ENCODE results near the gene ATP6V1A. TPM values are rescaled to one million over a fixed set of nuclear protein-coding genes. Genes with fewer than 3 reads are reported as not detected.

Gene ATP6V1A
- total RNA-seq, 2 experiments from 2014 or later = 37.1 to 39.8 TPM

GRCh38 chr3:113747283-113748046 lies 630 bp downstream of the ATP6V1A start:
- Mint-ChIP-seq H3K27ac (peak overlapping the region; percentile 100), H3K27me3 (ENCODE audit: low read depth) (no peaks in the 10 kb centered on the region), H3K36me3 (ENCODE audit: low read depth) (peaks cover 20% of the 10 kb centered on the region), H3K4me1 (ENCODE audit: low read depth) (peaks cover 43% of the 10 kb centered on the region), H3K4me3 (peak overlapping the region; percentile 96), H3K9me3 (ENCODE audit: insufficient read depth) (no peaks in the 10 kb centered on the region)
- ChIA-PET CTCF (interaction anchor here (0.9 to 4.3 kb wide), 10 partner anchors 9 to 170 kb away, joined by 3 to 86 read pairs (median 4); no protein-coding TSS in a partner anchor), POLR2A (interaction anchor here (0.6 to 1.5 kb wide), 9 partner anchors 9 to 599 kb away, joined by 3 to 8 read pairs (median 3); partner anchors contain the start of gene USF3)
- peak; percentile 40 for DNase-seq
- no peak for ATAC-seq

GRCh38 chr3:113751141-113751540 lies 4.3 kb downstream of the ATP6V1A start:
- ATAC-seq (no peak), DNase-seq (no peak)
- ChIA-PET CTCF (no interaction called here), POLR2A (interaction anchor here (0.6 kb wide), 1 partner anchor 152 kb away, joined by 3 read pairs; no protein-coding TSS in a partner anchor)
- Mint-ChIP-seq H3K27me3 (ENCODE audit: low read depth) (no peaks in the 10 kb centered on the region), H3K4me3 (no peak overlapping the region), H3K27ac (no peak overlapping the region), H3K9me3 (ENCODE audit: insufficient read depth) (no peaks in the 10 kb centered on the region), H3K4me1 (ENCODE audit: low read depth) (peaks cover 22% of the 10 kb centered on the region), H3K36me3 (ENCODE audit: low read depth) (peaks cover 12% of the 10 kb centered on the region)

DNA sequence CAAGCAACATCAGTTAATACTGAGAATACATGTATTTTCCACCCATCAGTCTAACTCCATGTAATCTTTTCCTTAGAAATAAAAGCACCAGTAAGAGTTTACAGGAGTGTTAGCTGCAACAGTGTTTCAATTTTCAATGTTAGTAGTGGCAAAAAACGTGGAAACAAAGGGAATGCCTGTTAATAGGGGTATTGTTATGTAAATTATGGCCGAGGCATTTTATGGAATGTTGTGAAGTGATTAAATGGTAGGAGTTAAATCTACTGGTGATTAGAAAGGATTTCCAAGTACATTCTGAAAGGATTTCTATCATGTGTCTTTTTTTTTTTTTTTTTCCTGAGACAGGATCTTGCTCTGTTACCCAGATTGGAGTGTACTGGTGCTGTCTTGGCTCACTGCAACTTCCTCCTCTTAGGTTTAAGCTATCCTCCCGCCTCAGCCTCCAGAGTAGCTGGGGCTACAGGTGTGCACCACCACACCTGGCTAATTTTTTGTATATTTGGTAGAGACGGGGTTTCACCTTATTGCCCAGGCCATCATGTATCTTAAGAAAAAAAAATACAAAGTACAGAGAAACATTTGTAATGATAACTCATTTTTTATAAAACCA lies 6.6 kb downstream of the ATP6V1A start:
- Mint-ChIP-seq H3K36me3 (ENCODE audit: low read depth) (peaks cover 14% of the 10 kb centered on the region), H3K9me3 (ENCODE audit: insufficient read depth) (peaks cover 4% of the 10 kb centered on the region), H3K27me3 (ENCODE audit: low read depth) (no peaks in the 10 kb centered on the region), H3K4me3 (no peak overlapping the region), H3K27ac (no peak overlapping the region), H3K4me1 (ENCODE audit: low read depth) (peaks cover 8% of the 10 kb centered on the region)
- POLR2A ChIA-PET = no interaction called here
- CTCF ChIA-PET = no interaction called here
- DNase-seq (no peak), ATAC-seq (no peak)

- no peaks in the 10 kb centered on the region for H3K27me3 Mint-ChIP-seq (ENCODE audit: low read depth)
- H3K4me3 Mint-ChIP-seq = no peak overlapping the region
- peaks cover 4% of the 10 kb centered on the region for H3K9me3 Mint-ChIP-seq (ENCODE audit: insufficient read depth)
- ChIA-PET CTCF (no interaction called here), POLR2A (no interaction called here)
- H3K27ac Mint-ChIP-seq = no peak overlapping the region
- DNase-seq (no peak), ATAC-seq (no peak)
- H3K36me3 Mint-ChIP-seq (ENCODE audit: low read depth) = peaks cover 18% of the 10 kb centered on the region
- H3K4me1 Mint-ChIP-seq (ENCODE audit: low read depth) = no peaks in the 10 kb centered on the region
Measured at GRCh38 chr3:113754494-113755159, 7.8 kb downstream of the ATP6V1A start.

DNA sequence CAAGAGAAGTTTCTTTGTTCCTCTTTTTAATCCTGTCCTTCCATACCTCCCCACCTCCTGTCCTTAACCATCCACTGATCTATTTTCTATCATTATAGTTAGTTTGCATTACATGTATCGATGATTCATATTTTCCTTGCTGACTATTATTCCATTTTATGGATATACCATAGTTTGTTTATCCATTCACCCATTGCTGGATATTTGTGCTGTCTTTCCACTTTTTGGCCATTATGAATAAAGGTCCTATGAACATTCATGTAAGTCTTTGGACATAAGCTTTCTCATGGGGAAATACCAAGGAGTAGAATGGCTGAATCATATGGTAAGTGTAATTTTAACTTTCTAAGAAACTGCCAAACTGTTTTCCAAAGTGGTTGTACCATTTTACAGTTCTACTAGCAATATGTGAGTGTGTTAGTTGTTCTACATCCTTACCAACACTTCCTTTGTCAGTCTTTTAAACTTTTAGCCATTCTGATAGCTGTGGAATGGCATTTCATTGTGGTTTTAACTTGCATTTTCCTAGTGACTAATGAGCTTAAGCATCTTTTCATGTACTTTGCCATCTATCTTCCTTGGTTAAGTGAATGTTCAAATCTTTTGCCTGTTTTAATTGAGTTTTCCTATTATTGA lies 11.7 kb downstream of the ATP6V1A start:
- H3K27ac Mint-ChIP-seq = no peak overlapping the region
- no peak overlapping the region for H3K4me3 Mint-ChIP-seq
- no peak for DNase-seq
- H3K36me3 Mint-ChIP-seq (ENCODE audit: low read depth) = peaks cover 15% of the 10 kb centered on the region
- CTCF ChIA-PET = interaction anchor here (1.1 to 1.4 kb wide), 2 partner anchors 22 to 154 kb away, joined by 4 to 5 read pairs; no protein-coding TSS in a partner anchor
- H3K27me3 Mint-ChIP-seq (ENCODE audit: low read depth) = no peaks in the 10 kb centered on the region
- POLR2A ChIA-PET = interaction anchor here (1.0 kb wide), 1 partner anchor 11 kb away, joined by 4 read pairs; the partner anchor contains the start of gene ATP6V1A
- peaks cover 4% of the 10 kb centered on the region for H3K9me3 Mint-ChIP-seq (ENCODE audit: insufficient read depth)
- ATAC-seq = no peak
- H3K4me1 Mint-ChIP-seq (ENCODE audit: low read depth) = no peaks in the 10 kb centered on the region

DNA sequence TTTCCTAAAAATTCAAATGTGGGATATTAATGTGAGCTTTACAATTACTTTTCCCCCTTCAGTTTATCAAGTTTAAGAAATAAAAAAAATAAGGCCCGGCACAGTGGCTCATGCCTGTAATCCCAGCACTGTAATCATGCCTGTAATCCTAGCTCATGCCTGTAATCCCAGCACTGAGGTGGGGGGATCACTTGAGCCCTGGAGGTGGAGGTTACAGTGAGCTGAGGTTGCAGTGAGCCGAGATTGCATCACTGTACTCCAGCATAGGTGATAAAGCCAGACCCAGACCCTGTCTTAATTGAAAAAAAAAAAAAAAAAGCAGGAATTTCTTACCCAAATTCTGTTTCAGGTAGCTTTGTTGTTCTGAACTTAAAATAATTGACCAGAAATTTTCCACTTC lies 17.9 kb downstream of the ATP6V1A start:
- no peak for DNase-seq
- Mint-ChIP-seq H3K4me1 (ENCODE audit: low read depth) (peaks cover 4% of the 10 kb centered on the region), H3K4me3 (no peak overlapping the region), H3K36me3 (ENCODE audit: low read depth) (peaks cover 1% of the 10 kb centered on the region), H3K27ac (no peak overlapping the region), H3K9me3 (ENCODE audit: insufficient read depth) (no peaks in the 10 kb centered on the region), H3K27me3 (ENCODE audit: low read depth) (no peaks in the 10 kb centered on the region)
- ChIA-PET CTCF (interaction anchor here (3.4 kb wide), 1 partner anchor 19 kb away, joined by 9 read pairs; the partner anchor contains the start of gene NAA50), POLR2A (interaction anchor here (0.6 kb wide), 1 partner anchor 298 kb away, joined by 5 read pairs; no protein-coding TSS in a partner anchor)
- ATAC-seq = no peak

- H3K27me3 Mint-ChIP-seq (ENCODE audit: low read depth) = no peaks in the 10 kb centered on the region
- no peak overlapping the region for H3K4me3 Mint-ChIP-seq
- H3K36me3 Mint-ChIP-seq (ENCODE audit: low read depth) = no peaks in the 10 kb centered on the region
- H3K9me3 Mint-ChIP-seq (ENCODE audit: insufficient read depth) = no peaks in the 10 kb centered on the region
- no peak for DNase-seq
- ChIA-PET POLR2A (no interaction called here), CTCF (no interaction called here)
- no peak overlapping the region for H3K27ac Mint-ChIP-seq
- no peak for ATAC-seq
- peaks cover 7% of the 10 kb centered on the region for H3K4me1 Mint-ChIP-seq (ENCODE audit: low read depth)
Measured at GRCh38 chr3:113769551-113769950, 22.7 kb downstream of the ATP6V1A start.

GRCh38 chr3:113771993-113772392 lies 25.2 kb downstream of the ATP6V1A start:
- H3K4me3 Mint-ChIP-seq = no peak overlapping the region
- POLR2A ChIA-PET = no interaction called here
- ATAC-seq = no peak
- peaks cover 7% of the 10 kb centered on the region for H3K4me1 Mint-ChIP-seq (ENCODE audit: low read depth)
- DNase-seq = no peak
- H3K9me3 Mint-ChIP-seq (ENCODE audit: insufficient read depth) = no peaks in the 10 kb centered on the region
- H3K27me3 Mint-ChIP-seq (ENCODE audit: low read depth) = no peaks in the 10 kb centered on the region
- CTCF ChIA-PET = no interaction called here
- no peaks in the 10 kb centered on the region for H3K36me3 Mint-ChIP-seq (ENCODE audit: low read depth)
- H3K27ac Mint-ChIP-seq = no peak overlapping the region

GRCh38 chr3:113773381-113773780 lies 26.5 kb downstream of the ATP6V1A start:
- DNase-seq = no peak
- H3K4me1 Mint-ChIP-seq (ENCODE audit: low read depth) = peaks cover 7% of the 10 kb centered on the region
- POLR2A ChIA-PET = no interaction called here
- H3K4me3 Mint-ChIP-seq = no peak overlapping the region
- no peak for ATAC-seq
- no peaks in the 10 kb centered on the region for H3K36me3 Mint-ChIP-seq (ENCODE audit: low read depth)
- no peaks in the 10 kb centered on the region for H3K9me3 Mint-ChIP-seq (ENCODE audit: insufficient read depth)
- no peaks in the 10 kb centered on the region for H3K27me3 Mint-ChIP-seq (ENCODE audit: low read depth)
- CTCF ChIA-PET = no interaction called here
- H3K27ac Mint-ChIP-seq = no peak overlapping the region

DNA sequence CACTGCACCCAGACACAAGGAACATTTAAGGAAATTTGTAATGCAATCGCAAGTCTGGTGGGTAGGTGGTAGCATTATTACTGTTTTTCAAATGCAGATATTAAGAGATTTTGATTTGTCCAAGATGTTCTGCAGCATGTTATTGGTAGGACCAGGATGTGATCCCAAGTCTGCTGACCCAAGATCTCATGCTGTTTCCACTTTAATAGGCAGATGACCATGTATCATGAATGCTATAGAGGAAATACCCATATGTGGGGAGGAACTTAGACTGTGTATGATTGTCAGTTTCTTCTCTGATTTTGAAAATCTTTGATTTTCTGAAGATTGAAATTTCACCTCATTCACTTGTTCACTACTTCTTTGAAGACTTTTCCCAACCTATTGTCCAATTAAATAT lies 28.7 kb downstream of the ATP6V1A start:
- CTCF ChIA-PET = interaction anchor here (1.2 kb wide), 1 partner anchor 39 kb away, joined by 3 read pairs; no protein-coding TSS in a partner anchor
- POLR2A ChIA-PET = no interaction called here
- Mint-ChIP-seq H3K9me3 (ENCODE audit: insufficient read depth) (no peaks in the 10 kb centered on the region), H3K36me3 (ENCODE audit: low read depth) (peaks cover 3% of the 10 kb centered on the region), H3K4me3 (no peak overlapping the region), H3K27me3 (ENCODE audit: low read depth) (no peaks in the 10 kb centered on the region), H3K27ac (no peak overlapping the region), H3K4me1 (ENCODE audit: low read depth) (peaks cover 3% of the 10 kb centered on the region)
- DNase-seq (no peak), ATAC-seq (no peak)

GRCh38 chr3:113776564-113776963 lies 29.7 kb downstream of the ATP6V1A start:
- Mint-ChIP-seq H3K9me3 (ENCODE audit: insufficient read depth) (no peaks in the 10 kb centered on the region), H3K36me3 (ENCODE audit: low read depth) (peaks cover 3% of the 10 kb centered on the region), H3K4me1 (ENCODE audit: low read depth) (peaks cover 3% of the 10 kb centered on the region), H3K27me3 (ENCODE audit: low read depth) (no peaks in the 10 kb centered on the region), H3K4me3 (no peak overlapping the region), H3K27ac (no peak overlapping the region)
- DNase-seq (no peak), ATAC-seq (no peak)
- ChIA-PET POLR2A (no interaction called here), CTCF (interaction anchor here (1.2 kb wide), 1 partner anchor 40 kb away, joined by 3 read pairs; no protein-coding TSS in a partner anchor)

All from activated CD8-positive, alpha-beta T cell treated with anti-CD3 and anti-CD28 coated beads, Interleukin-2, amount 10 ng/mL, durations not matched to agents 7 days and 5 days (primary cell).